Lung (tissue), 12 donors: Measurements from ENCODE around the gene GPR139. TPM values are rescaled to one million over a fixed set of nuclear protein-coding genes. Genes with fewer than 3 reads are reported as not detected.

Experiments used
- ATAC-seq: fragments of 200-7000 bp; cut with Tn5 transposase; one replicate; pipeline ENCODE4 v1.9.1; 2020; ENCODE audit warnings: moderate number of reproducible peaks; ENCODE audit not compliant: insufficient read depth, low FRiP score
- DNase-seq, 3 donors: peaks; one replicate each; pipeline ENCODE4 v3.0.0-alpha.2; 2013 to 2017
- H3K27ac ChIP-seq, 2 donors: one replicate each; pipeline ENCODE4 v1.5.1; 2013; ENCODE audit warnings: mild to moderate bottlenecking in 2 of 2, moderate library complexity in 2 of 2, control low read depth in 1 of 2, inconsistent platforms in 1 of 2, low read depth in 1 of 2, low read length in 1 of 2
- H3K27me3 ChIP-seq, 3 donors: one replicate each; pipeline ENCODE4 v1.5.1; 2013; ENCODE audit warnings: low read length in 2 of 3; ENCODE audit not compliant: control insufficient read depth in 3 of 3, insufficient read depth in 3 of 3
- H3K36me3 ChIP-seq, 4 donors: one replicate each; pipeline ENCODE4 v1.5.1; 2013; ENCODE audit warnings: low read length in 4 of 4, mild to moderate bottlenecking in 1 of 4, moderate library complexity in 1 of 4; ENCODE audit not compliant: control insufficient read depth in 4 of 4, insufficient read depth in 4 of 4
- H3K4me1 ChIP-seq, 5 donors: one replicate each; pipeline ENCODE4 v1.5.1; 2013; ENCODE audit warnings: low read length in 5 of 5, mild to moderate bottlenecking in 2 of 5, moderate library complexity in 1 of 5; ENCODE audit not compliant: control insufficient read depth in 5 of 5, insufficient read depth in 5 of 5
- H3K4me3 ChIP-seq: one replicate; pipeline ENCODE4 v1.5.1; 2013; ENCODE audit warnings: mild to moderate bottlenecking, control low read depth, moderate library complexity
- H3K9ac ChIP-seq, 2 donors: one replicate each; pipeline ENCODE4 v1.5.1; 2013; ENCODE audit warnings: low read length in 2 of 2, control low read depth in 1 of 2; ENCODE audit not compliant: insufficient read depth in 1 of 2
- H3K9me3 ChIP-seq, 4 donors: one replicate each; pipeline ENCODE4 v1.5.1; 2013; ENCODE audit warnings: low read length in 3 of 4, mild to moderate bottlenecking in 1 of 4, moderate library complexity in 1 of 4; ENCODE audit not compliant: control insufficient read depth in 4 of 4, insufficient read depth in 3 of 4
- CTCF ChIP-seq: IDR thresholded peaks from 2 replicates; pipeline ENCODE4 v1.5.1; 2012; ENCODE audit warnings: mild to moderate bottlenecking; ENCODE audit errors: control extremely low read depth, extremely low read depth
- WGBS, 2 donors: extraction: QIAGEN DNeasy Blood & Tissue Kit; methylation state at CpG; one replicate each; pipeline ENCODE4 v1.1.7; 2013; 5-methylcytosine and 5-hydroxymethylcytosine counted together
- polyA plus RNA-seq, 2 donors: library from polyadenylated mRNA; stranded (reverse); fragments of 200-250 nt; gene quantifications; one replicate each; pipeline ENCODE4 v1.2.1, GENCODE V29; 2013
- total RNA-seq, 2 donors: library from RNA; depleted of rRNA in 1 of 2; stranded (reverse); fragments of >200 nt in 1 of 2; gene quantifications; one replicate each; pipeline ENCODE4 v1.2.1, GENCODE V29; 2014 to 2021
- donor health status: control.
- donor health status: control.
- donor health status: Bipolar disorder and iron deficiency.
- donor health status: healthy.
- donor health status: DM: yes; HTN: yes; CAD: no.

The GPR139 gene
- total and polyA plus RNA-seq, 4 donors: not detected

DNA sequence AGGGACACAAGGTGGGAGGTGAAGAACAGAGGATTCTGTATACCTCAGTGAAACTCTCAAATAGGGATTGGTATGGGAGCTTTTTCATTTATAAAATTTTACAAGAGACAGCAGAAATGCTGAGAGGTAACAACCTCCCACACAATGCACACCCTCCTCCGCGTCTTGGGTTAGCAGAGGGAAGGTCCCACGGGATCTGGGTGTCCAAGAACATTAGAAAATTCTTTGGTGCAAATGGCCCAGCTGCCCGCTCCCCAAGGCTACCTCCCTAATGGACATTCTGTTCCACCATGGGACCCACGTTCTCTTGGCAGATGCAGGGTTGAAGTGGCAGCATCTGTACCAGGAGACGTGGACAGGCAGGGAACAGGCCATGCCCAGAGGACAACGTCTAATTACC, 22.5 kb downstream of the GPR139 start:
- ATAC-seq: no peak
- Histone ChIP-seq H3K27me3 (no peaks in the 10 kb centered on the region), H3K4me1 (no peaks in the 10 kb centered on the region), H3K36me3 (no peaks in the 10 kb centered on the region), H3K27ac (no peak overlapping the region), H3K4me3 (no peak overlapping the region), H3K9ac (no peak overlapping the region), H3K9me3 (peaks cover 0 to 1% (median 0%) of the 10 kb centered on the region in 4 donors)
- TF ChIP-seq CTCF: no peak
- no peak for DNase-seq
- 77 to 88% methylated on average over 7 of the region's 7 CpGs for whole genome bisulfite sequencing, 2 donors

DNA sequence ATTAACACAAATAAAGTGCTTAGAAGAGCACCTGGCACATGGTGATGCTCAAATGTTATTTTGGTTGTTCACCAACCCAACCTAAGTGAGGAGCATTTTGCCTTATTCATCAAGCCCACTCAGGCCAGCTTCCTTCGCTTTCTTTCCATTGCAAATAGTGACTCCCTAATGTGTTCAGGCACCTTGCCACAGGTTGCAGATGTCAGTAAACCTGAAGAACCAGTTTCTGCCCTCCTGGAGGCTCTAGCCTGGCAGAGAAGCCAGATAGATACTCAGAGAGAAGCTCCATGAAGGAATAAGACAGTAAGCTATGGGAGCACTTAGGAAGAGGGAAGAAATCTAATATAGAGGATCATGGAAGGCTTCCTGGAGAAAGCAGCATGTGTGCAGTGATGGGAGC, 23.9 kb downstream of the GPR139 start:
- H3K36me3 ChIP-seq: no peaks in the 10 kb centered on the region

GRCh38 chr16:20045886-20046285, 27.8 kb downstream of the GPR139 start:
- Histone ChIP-seq H3K9ac (no peak overlapping the region), H3K9me3 (peaks cover 0 to 1% (median 0%) of the 10 kb centered on the region in 4 donors), H3K36me3 (no peaks in the 10 kb centered on the region), H3K27ac (no peak overlapping the region), H3K4me3 (no peak overlapping the region), H3K4me1 (no peaks in the 10 kb centered on the region), H3K27me3 (no peaks in the 10 kb centered on the region)
- WGBS, 2 donors: 79 to 82% methylated on average over 3 of the region's 3 CpGs
- ATAC-seq: no peak
- no peak for DNase-seq
- TF ChIP-seq CTCF: no peak

More for the DNA sequence above, 23.9 kb downstream of the GPR139 start:
- DNase-seq (no peak), ATAC-seq (no peak)
- Histone ChIP-seq H3K27ac (no peak overlapping the region), H3K9me3 (peaks cover 0 to 1% (median 0%) of the 10 kb centered on the region in 4 donors), H3K27me3 (no peaks in the 10 kb centered on the region), H3K9ac (no peak overlapping the region), H3K4me3 (no peak overlapping the region), H3K4me1 (no peaks in the 10 kb centered on the region)
- no peak for TF ChIP-seq CTCF
- WGBS, 2 donors: 47 to 73% methylated on average over 1 of the region's 1 CpG

DNA sequence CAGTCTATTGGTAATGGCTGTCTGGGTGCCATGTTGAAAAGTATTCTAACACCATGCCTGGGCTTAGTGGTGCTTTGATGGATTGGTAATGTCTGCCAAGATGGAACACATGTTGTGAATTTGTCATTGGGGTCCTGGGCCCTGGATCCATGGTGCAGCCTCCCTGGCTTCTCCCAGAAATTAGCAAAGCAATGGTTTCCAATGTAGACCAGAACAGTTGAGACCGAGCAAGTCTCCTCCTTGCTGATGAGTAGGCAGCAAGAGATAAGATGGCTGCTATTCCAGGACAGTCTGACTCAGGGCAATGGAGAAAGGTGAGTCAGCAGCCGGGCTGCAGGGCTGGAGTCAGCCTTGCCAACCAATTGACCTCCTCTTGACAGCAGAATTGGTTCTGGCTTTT, 30.8 kb downstream of the GPR139 start:
- peaks cover 0 to 5% (median 2%) of the 10 kb centered on the region in 4 donors for H3K9me3 ChIP-seq
- no peak overlapping the region for H3K27ac ChIP-seq
- TF ChIP-seq CTCF: no peak
- H3K27me3 ChIP-seq: no peaks in the 10 kb centered on the region
- no peaks in the 10 kb centered on the region for H3K4me1 ChIP-seq
- H3K36me3 ChIP-seq: no peaks in the 10 kb centered on the region
- no peak for ATAC-seq
- DNase-seq: no peak
- no peak overlapping the region for H3K4me3 ChIP-seq
- WGBS, 2 donors: 83 to 88% methylated on average over 2 of the region's 2 CpGs
- no peak overlapping the region for H3K9ac ChIP-seq
